ENCODE data around the gene ZNF41. TPM values are rescaled to one million over a fixed set of nuclear protein-coding genes. Genes with fewer than 3 reads are reported as not detected.

ZNF41 gene
- total RNA-seq, 1 donor from 2014 or later: 9.2 TPM

- DNase-seq: no peak
Measured at GRCh38 chrX:47489507-47490275, 6.7 kb upstream of the ZNF41 start.

GRCh38 chrX:47484885-47485284, 1.9 kb upstream of the ZNF41 start:
- no peak for DNase-seq

GRCh38 chrX:47483306-47484268, 565 bp upstream of the ZNF41 start:
- peak; percentile 83 for DNase-seq

GRCh38 chrX:47482065-47482511, 934 bp downstream of the ZNF41 start:
- DNase-seq: no peak

GRCh38 chrX:47481160-47481559, 1.9 kb downstream of the ZNF41 start:
- no peak for DNase-seq

GRCh38 chrX:47480576-47480975, 2.4 kb downstream of the ZNF41 start:
- no peak for DNase-seq

GRCh38 chrX:47475476-47475875, 7.5 kb downstream of the ZNF41 start:
- no peak for DNase-seq

GRCh38 chrX:47467106-47467505, 15.9 kb downstream of the ZNF41 start:
- no peak for DNase-seq

GRCh38 chrX:47460561-47460960, 22.5 kb downstream of the ZNF41 start:
- DNase-seq: no peak

- no peak for DNase-seq
Measured at GRCh38 chrX:47458528-47458927, 24.5 kb downstream of the ZNF41 start.

GRCh38 chrX:47456080-47456479, 26.9 kb downstream of the ZNF41 start:
- DNase-seq: no peak

- no peak for DNase-seq
Measured at GRCh38 chrX:47452112-47452511, 30.9 kb downstream of the ZNF41 start.

GRCh38 chrX:47448165-47448806, 34.7 kb downstream of the ZNF41 start:
- no peak for DNase-seq

GRCh38 chrX:47447607-47448006, 35.4 kb downstream of the ZNF41 start:
- DNase-seq: no peak

- no peak for DNase-seq
Measured at GRCh38 chrX:47446971-47447370, 36.1 kb downstream of the ZNF41 start.

- DNase-seq: no peak
Measured at GRCh38 chrX:47446431-47446830, 36.6 kb downstream of the ZNF41 start.

GRCh38 chrX:47430925-47431324, 52.1 kb downstream of the ZNF41 start:
- DNase-seq: no peak

- DNase-seq: no peak
Measured at GRCh38 chrX:47422444-47422843, 60.6 kb downstream of the ZNF41 start.

GRCh38 chrX:47420962-47421361, 62.1 kb downstream of the ZNF41 start:
- DNase-seq: no peak

GRCh38 chrX:47420265-47420664, 62.8 kb downstream of the ZNF41 start:
- no peak for DNase-seq

GRCh38 chrX:47413179-47413594, 69.8 kb downstream of the ZNF41 start:
- DNase-seq: no peak
